GM18526 (cell line): ENCODE results near the gene SYT17.

Experiments used
- POLR2A ChIP-seq: IDR thresholded peaks from 3 replicates; pipeline ENCODE4 v1.6.1; 2011; ENCODE audit not compliant: insufficient read length; ENCODE audit errors: extremely low read depth

SYT17 gene

GRCh38 chr16:19241512-19241911, 73.5 kb downstream of the SYT17 start:
- no peak for TF ChIP-seq POLR2A

- TF ChIP-seq POLR2A, result no peak
Observed at GRCh38 chr16:19242186-19242585, 74.1 kb downstream of the SYT17 start.

- TF ChIP-seq POLR2A, result no peak
Observed at GRCh38 chr16:19242987-19243575, 75.0 kb downstream of the SYT17 start.

GRCh38 chr16:19245326-19245925, 77.4 kb downstream of the SYT17 start:
- TF ChIP-seq POLR2A, result no peak

- no peak for TF ChIP-seq POLR2A
Observed at GRCh38 chr16:19252904-19253303, 84.9 kb downstream of the SYT17 start.

- no peak for TF ChIP-seq POLR2A
Observed at GRCh38 chr16:19254611-19255010, 86.6 kb downstream of the SYT17 start.

GRCh38 chr16:19264123-19264673, 96.2 kb downstream of the SYT17 start:
- no peak for TF ChIP-seq POLR2A

- TF ChIP-seq POLR2A, result no peak
Observed at GRCh38 chr16:19265380-19265930, 97.4 kb downstream of the SYT17 start.

GRCh38 chr16:19266774-19267173, 98.7 kb downstream of the SYT17 start:
- no peak for TF ChIP-seq POLR2A

GRCh38 chr16:19269098-19269497, 101.1 kb downstream of the SYT17 start:
- TF ChIP-seq POLR2A, result no peak

- TF ChIP-seq POLR2A, result no peak
Observed at GRCh38 chr16:19274165-19274797, 106.2 kb downstream of the SYT17 start.

GRCh38 chr16:19278403-19278802, 110.4 kb downstream of the SYT17 start:
- no peak for TF ChIP-seq POLR2A

GRCh38 chr16:19281246-19281645, 113.2 kb downstream of the SYT17 start:
- no peak for TF ChIP-seq POLR2A

- TF ChIP-seq POLR2A, result no peak
Observed at GRCh38 chr16:19282101-19282500, 114.1 kb downstream of the SYT17 start.

- TF ChIP-seq POLR2A, result no peak
Observed at GRCh38 chr16:19283637-19284036, 115.6 kb downstream of the SYT17 start.

GRCh38 chr16:19284207-19284606, 116.2 kb downstream of the SYT17 start:
- TF ChIP-seq POLR2A, result no peak

GRCh38 chr16:19285431-19285830, 117.4 kb downstream of the SYT17 start, which contains the start of gene CLEC19A:
TSS of gene CLEC19A (plus strand) at chr16:19285731. CDS start at chr16:19285852, 121 bp downstream.
- TF ChIP-seq POLR2A, result no peak

- no peak for TF ChIP-seq POLR2A
Observed at GRCh38 chr16:19286827-19287226, 118.8 kb downstream of the SYT17 start.
